HFFc6 (cell line): ENCODE results near the gene CDH23. TPM values are rescaled to one million over a fixed set of nuclear protein-coding genes. Genes with fewer than 3 reads are reported as not detected.

ENCODE experiments used
- DNase-seq: peaks from one replicate; pipeline ENCODE4 v3.0.0-alpha.2; 2018
- H3K27ac Mint-ChIP-seq: 2 replicates; pipeline ENCODE4 v1.8.0; 2020; ENCODE audit warnings: mild to moderate bottlenecking, mixed read lengths
- H3K27me3 Mint-ChIP-seq: 2 replicates; pipeline ENCODE4 v1.8.0; 2021; ENCODE audit warnings: mild to moderate bottlenecking, moderate library complexity, mixed read lengths; ENCODE audit not compliant: insufficient read depth
- H3K36me3 Mint-ChIP-seq: 2 replicates; pipeline ENCODE4 v1.8.0; 2021; ENCODE audit warnings: low read depth, mixed read lengths
- H3K4me1 Mint-ChIP-seq: 2 replicates; pipeline ENCODE4 v1.8.0; 2020; ENCODE audit warnings: low read depth, mixed read lengths
- H3K4me3 Mint-ChIP-seq: 2 replicates; pipeline ENCODE4 v1.8.0; 2020; ENCODE audit warnings: mild to moderate bottlenecking, moderate library complexity, mixed read lengths
- H3K9me3 Mint-ChIP-seq: 2 replicates; pipeline ENCODE4 v1.8.0; 2020; ENCODE audit warnings: mild to moderate bottlenecking, mixed read lengths
- CTCF ChIP-seq: fragments of 200-600 bp; sonication (generic); IDR thresholded peaks from 2 replicates; pipeline ENCODE4 v1.5.0; 2021; ENCODE audit warnings: antibody characterized with exemption, mild to moderate bottlenecking
- total RNA-seq, 6 experiments: library from RNA; stranded (reverse); fragmentation: NEBNext Ultra II Directional; extraction: Animal tissue kit (Norgen Biotek cat#: 25700); gene quantifications; 2 replicates in 1 of 6; 3 replicates in 5 of 6; pipeline ENCODE4 v1.2.3, GENCODE V29; 2021

Gene CDH23
- total RNA-seq, 6 experiments from 2014 or later, result 0.02 to 0.11 (median 0.04) TPM; not detected in 2

- Mint-ChIP-seq H3K27ac (no peak overlapping the region), H3K9me3 (no peaks in the 10 kb centered on the region), H3K4me1 (peaks cover 7% of the 10 kb centered on the region), H3K27me3 (peaks cover 26% of the 10 kb centered on the region), H3K36me3 (no peaks in the 10 kb centered on the region; the same call in 1 of the 2 replicates), H3K4me3 (no peak overlapping the region)
- TF ChIP-seq CTCF, result no peak
- no peak for DNase-seq
Measured at GRCh38 chr10:71382028-71382427, 14.7 kb upstream of the CDH23 start.

- Mint-ChIP-seq H3K36me3 (no peaks in the 10 kb centered on the region), H3K27me3 (peaks cover 31% of the 10 kb centered on the region), H3K9me3 (no peaks in the 10 kb centered on the region), H3K4me3 (no peak overlapping the region), H3K27ac (no peak overlapping the region), H3K4me1 (peaks cover 1% of the 10 kb centered on the region)
- no peak for DNase-seq
- no peak for TF ChIP-seq CTCF
Measured at GRCh38 chr10:71382757-71383156, 14.0 kb upstream of the CDH23 start.

GRCh38 chr10:71383972-71384687 is 12.6 kb upstream of the CDH23 start:
- Mint-ChIP-seq H3K36me3 (no peaks in the 10 kb centered on the region), H3K4me3 (no peak overlapping the region), H3K27me3 (peaks cover 39% of the 10 kb centered on the region), H3K4me1 (no peaks in the 10 kb centered on the region), H3K27ac (no peak overlapping the region), H3K9me3 (no peaks in the 10 kb centered on the region)
- no peak for DNase-seq
- TF ChIP-seq CTCF, result peak; percentile 97

GRCh38 chr10:71388171-71388570 is 8.5 kb upstream of the CDH23 start:
- no peak for DNase-seq
- H3K4me3 Mint-ChIP-seq, result no peak overlapping the region
- TF ChIP-seq CTCF, result no peak
- H3K27ac Mint-ChIP-seq, result no peak overlapping the region
- H3K27me3 Mint-ChIP-seq, result peaks cover 54% of the 10 kb centered on the region
- no peaks in the 10 kb centered on the region for H3K4me1 Mint-ChIP-seq
- H3K36me3 Mint-ChIP-seq, result no peaks in the 10 kb centered on the region
- H3K9me3 Mint-ChIP-seq, result no peaks in the 10 kb centered on the region

- H3K36me3 Mint-ChIP-seq, result no peaks in the 10 kb centered on the region
- H3K9me3 Mint-ChIP-seq, result no peaks in the 10 kb centered on the region
- H3K27ac Mint-ChIP-seq, result no peak overlapping the region
- no peaks in the 10 kb centered on the region for H3K4me1 Mint-ChIP-seq
- peaks cover 60% of the 10 kb centered on the region for H3K27me3 Mint-ChIP-seq
- TF ChIP-seq CTCF, result no peak
- H3K4me3 Mint-ChIP-seq, result no peak overlapping the region
- DNase-seq, result no peak
Measured at GRCh38 chr10:71388583-71389310, 8.0 kb upstream of the CDH23 start.
